IMR-90 (cell line): Measurements from ENCODE around the gene NADSYN1. TPM values are rescaled to one million over a fixed set of nuclear protein-coding genes. Genes with fewer than 3 reads are reported as not detected.

Source experiments
- ATAC-seq: fragments of 200-7000 bp; cut with Tn5 transposase; 2 replicates; pipeline ENCODE4 v1.9.1; 2020; ENCODE audit warnings: low read depth, mild to moderate bottlenecking, moderate library complexity
- BruUV-seq: library from RNA; stranded (reverse); fragments of 400-500 nt; replicated peaks from 2 replicates; lab custom pipeline; 2021; lab: Mats Ljungman, UMichigan
- CTCF ChIA-PET: fragments of 300-600 bp; formaldehyde crosslinking; extraction: SDS; loops from one replicate; lab custom pipeline; 2021; ENCODE audit warnings: antibody characterized with exemption; lab: Yijun Ruan, JAX
- POLR2A ChIA-PET: fragments of 300-600 bp; sonication (Branson Sonifier 250); formaldehyde crosslinking; loops from one replicate; lab custom pipeline; 2022; ENCODE audit warnings: antibody characterized with exemption; ENCODE audit not compliant: unreplicated experiment; lab: Charles Lee
- DNase-seq: peaks from one replicate; pipeline ENCODE4 v3.0.0; 2013
- H2AFZ ChIP-seq: replicated peaks from 2 replicates; pipeline ENCODE3; 2013; ENCODE audit warnings: low read length, mild to moderate bottlenecking; ENCODE audit not compliant: poor library complexity
- H2AK5ac ChIP-seq: 2 replicates; pipeline ENCODE4 v1.6.1; 2013; ENCODE audit warnings: low read depth, low read length, inconsistent platforms
- H2AK9ac ChIP-seq: replicated peaks from 2 replicates; pipeline ENCODE3; 2013; ENCODE audit warnings: mild to moderate bottlenecking, low read depth, low read length, moderate library complexity; ENCODE audit not compliant: poor library complexity
- H2BK120ac ChIP-seq: 2 replicates; pipeline ENCODE4 v1.6.1; 2013; ENCODE audit warnings: low read depth, low read length, inconsistent platforms
- H2BK15ac ChIP-seq: 3 replicates; pipeline ENCODE4 v1.6.1; 2013; ENCODE audit warnings: low read depth, low read length, inconsistent platforms
- H2BK20ac ChIP-seq: 2 replicates; pipeline ENCODE4 v1.6.1; 2013; ENCODE audit warnings: low read depth, mild to moderate bottlenecking, inconsistent platforms, low read length, moderate library complexity
- H2BK5ac ChIP-seq: 2 replicates; pipeline ENCODE4 v1.6.1; 2013; ENCODE audit warnings: mild to moderate bottlenecking, low read depth, low read length, inconsistent platforms; ENCODE audit not compliant: poor library complexity, severe bottlenecking
- H3K14ac ChIP-seq: replicated peaks from 2 replicates; pipeline ENCODE4 v1.6.1; 2013; ENCODE audit warnings: low read depth, low read length, inconsistent platforms
- H3K18ac ChIP-seq: 2 replicates; pipeline ENCODE4 v1.6.1; 2013; ENCODE audit warnings: low read depth, low read length, control low read depth
- H3K23ac ChIP-seq: 2 replicates; pipeline ENCODE4 v1.6.1; 2013; ENCODE audit warnings: low read depth, low read length, inconsistent platforms
- H3K27ac ChIP-seq: 2 replicates; pipeline ENCODE4 v1.5.1; 2013; ENCODE audit warnings: mild to moderate bottlenecking, control low read depth, low read length; ENCODE audit not compliant: insufficient read depth
- H3K27me3 ChIP-seq: 2 replicates; pipeline ENCODE4 v1.6.1; 2013; ENCODE audit warnings: low read length; ENCODE audit not compliant: control insufficient read depth, insufficient read depth
- H3K36me3 ChIP-seq: 2 replicates; pipeline ENCODE4 v1.6.1; 2013; ENCODE audit warnings: low read length, mixed read lengths; ENCODE audit not compliant: control insufficient read depth, insufficient read depth
- H3K4ac ChIP-seq: 2 replicates; pipeline ENCODE4 v1.6.1; 2013; ENCODE audit warnings: low read depth, low read length, inconsistent platforms
- H3K4me1 ChIP-seq: 2 replicates; pipeline ENCODE4 v1.6.1; 2013; ENCODE audit warnings: low read length, mixed read lengths; ENCODE audit not compliant: control insufficient read depth, insufficient read depth
- H3K4me2 ChIP-seq: 2 replicates; pipeline ENCODE4 v1.6.1; 2013; ENCODE audit warnings: low read depth, mild to moderate bottlenecking, control low read depth, low read length, moderate library complexity
- H3K4me3 ChIP-seq: 2 replicates; pipeline ENCODE4 v1.5.1; 2013; ENCODE audit warnings: low read depth, mild to moderate bottlenecking, control low read depth, low read length, moderate library complexity; ENCODE audit not compliant: insufficient read depth
- H3K56ac ChIP-seq: 2 replicates; pipeline ENCODE4 v1.6.1; 2013; ENCODE audit warnings: low read length, inconsistent platforms; ENCODE audit not compliant: insufficient read depth; ENCODE audit errors: extremely low read depth
- H3K79me1 ChIP-seq, 2 experiments: 2 replicates each; pipeline ENCODE4 v1.6.1; 2013; ENCODE audit warnings: low read length in 2 of 2, inconsistent platforms in 1 of 2, low read depth in 1 of 2
- H3K9ac ChIP-seq: 2 replicates; pipeline ENCODE4 v1.6.1; 2013; ENCODE audit warnings: low read depth, low read length, control low read depth
- H3K9me1 ChIP-seq: 2 replicates; pipeline ENCODE4 v1.6.1; 2013; ENCODE audit warnings: low read length, inconsistent platforms; ENCODE audit not compliant: insufficient read depth
- H3K9me3 ChIP-seq: 2 replicates; pipeline ENCODE4 v1.6.1; 2013; ENCODE audit warnings: low read length; ENCODE audit not compliant: control insufficient read depth, insufficient read depth
- H4K20me1 ChIP-seq: 2 replicates; pipeline ENCODE4 v1.6.1; 2013; ENCODE audit warnings: low read length, inconsistent platforms; ENCODE audit not compliant: insufficient read depth
- H4K5ac ChIP-seq: 2 replicates; pipeline ENCODE4 v1.6.1; 2013; ENCODE audit warnings: mild to moderate bottlenecking, low read depth, low read length, control low read depth
- H4K8ac ChIP-seq, 2 experiments: 2 replicates each; pipeline ENCODE4 v1.6.1; 2013; ENCODE audit warnings: low read depth in 2 of 2, low read length in 2 of 2, control low read depth in 1 of 2, inconsistent platforms in 1 of 2
- H4K91ac ChIP-seq: 2 replicates; pipeline ENCODE4 v1.6.1; 2013; ENCODE audit warnings: low read depth, low read length, inconsistent platforms; ENCODE audit not compliant: insufficient read depth
- BHLHE40 ChIP-seq: fragments of 150-350 bp; IDR thresholded peaks from 2 replicates; pipeline ENCODE4 v1.6.1; 2016; ENCODE audit warnings: mild to moderate bottlenecking, low read depth, low read length
- CEBPB ChIP-seq: IDR thresholded peaks from 2 replicates; pipeline ENCODE4 v1.6.1; 2012; ENCODE audit warnings: low read depth, low read length, improper control_type of control experiment
- POLR2A ChIP-seq: IDR thresholded peaks from 2 replicates; pipeline ENCODE4 v1.6.1; 2012; ENCODE audit warnings: mild to moderate bottlenecking, low read depth, low read length
- WGBS, 2 experiments: methylation state at CpG; one replicate each; pipeline versions ENCODE4 v1.1.5 to v1.1.7; 2013; ENCODE audit warnings: missing lambda C conversion rate in 2 of 2; ENCODE audit not compliant: insufficient read length in 1 of 2; ENCODE audit errors: extremely low coverage in 2 of 2; 5-methylcytosine and 5-hydroxymethylcytosine counted together
- dilution Hi-C: fragments of 300-500 bp; cut with HindIII; formaldehyde crosslinking; loops from one replicate; pipeline ENCODE4 v1.14.3; 2018; ENCODE audit warnings: low sequenced_read_pairs; ENCODE audit not compliant: unreplicated experiment
- in situ Hi-C: fragments of 300-500 bp; cut with MboI; formaldehyde crosslinking; loops from 3 replicates; pipeline ENCODE4 v1.14.3; 2019; ENCODE audit warnings: low sequenced_read_pairs, inconsistent platforms, mixed read lengths
- intact Hi-C: fragments of 100-400 bp; cut with micrococcal nuclease; formaldehyde crosslinking; loops from 2 replicates; pipeline ENCODE4 v1.10.0; 2022
- polyA plus RNA-seq, 3 experiments: library from polyadenylated mRNA; depleted of rRNA; stranded (reverse); fragments of >200 nt; gene quantifications; 2 replicates each; pipeline ENCODE4 v1.2.3, GENCODE V29; 2012; ENCODE audit warnings: low replicate concordance in 1 of 3
- total RNA-seq: library from RNA; depleted of rRNA; stranded (reverse); fragments of >200 nt; gene quantifications from 2 replicates; pipeline ENCODE4 v1.2.3, GENCODE V29; 2012
- TF ChIP-seq, protein P1 (sequence below): fragments of 150-350 bp; IDR thresholded peaks from 2 replicates; pipeline ENCODE4 v1.6.1; 2017; ENCODE audit warnings: mild to moderate bottlenecking, antibody characterized with exemption, low read length, low read depth

The NADSYN1 gene
- total and polyA plus RNA-seq, 2 of the 4 experiments (the other 2 are of a cell fraction): 69.5 to 70.4 TPM

DNA sequence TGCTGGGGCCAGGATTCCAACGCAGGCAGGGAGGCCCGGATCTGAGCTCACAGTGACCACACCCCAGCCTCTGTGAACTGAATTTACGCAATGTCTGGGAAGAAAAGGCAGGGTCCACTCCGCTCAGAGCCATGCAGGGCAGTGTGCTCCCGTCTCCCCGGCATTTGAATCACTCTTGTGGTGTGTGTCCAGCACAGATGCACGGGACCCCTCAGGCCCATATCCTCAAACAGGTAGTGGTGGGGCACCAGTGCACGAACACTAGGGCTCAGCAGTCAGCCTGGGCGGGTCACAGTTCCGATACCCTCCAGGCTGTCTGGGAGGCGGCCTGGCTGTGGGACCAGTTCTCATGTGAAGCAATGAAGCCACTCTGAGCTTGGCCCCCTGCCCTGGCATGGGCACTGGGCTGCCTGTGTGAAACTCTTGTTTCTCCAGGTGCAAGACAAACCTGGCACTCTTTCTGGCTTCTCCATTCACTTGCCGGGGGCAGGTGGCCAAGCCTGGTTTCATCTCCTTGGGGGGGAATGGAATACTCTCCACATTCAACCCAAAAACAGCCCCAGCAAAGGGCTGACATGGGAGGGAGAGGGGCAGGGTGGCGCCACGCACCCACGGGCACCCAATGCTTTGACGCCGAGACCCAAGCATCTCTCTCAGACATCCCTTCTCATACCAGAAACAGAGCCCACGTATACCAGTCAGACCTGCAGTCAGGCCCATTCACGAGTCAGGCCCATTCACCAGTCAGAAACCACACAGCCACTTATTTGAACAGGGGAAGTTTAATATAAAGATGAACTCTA is 19.2 kb upstream of the NADSYN1 start:
- TF ChIP-seq POLR2A: no peak
- TF ChIP-seq, protein P1, sequence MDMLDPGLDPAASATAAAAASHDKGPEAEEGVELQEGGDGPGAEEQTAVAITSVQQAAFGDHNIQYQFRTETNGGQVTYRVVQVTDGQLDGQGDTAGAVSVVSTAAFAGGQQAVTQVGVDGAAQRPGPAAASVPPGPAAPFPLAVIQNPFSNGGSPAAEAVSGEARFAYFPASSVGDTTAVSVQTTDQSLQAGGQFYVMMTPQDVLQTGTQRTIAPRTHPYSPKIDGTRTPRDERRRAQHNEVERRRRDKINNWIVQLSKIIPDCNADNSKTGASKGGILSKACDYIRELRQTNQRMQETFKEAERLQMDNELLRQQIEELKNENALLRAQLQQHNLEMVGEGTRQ: no peak
- TF ChIP-seq BHLHE40: no peak
- TF ChIP-seq CEBPB: peak; percentile 56
- DNase-seq (no peak), ATAC-seq (peak; percentile 60)
- Histone ChIP-seq H2AK9ac (no peak overlapping the region), H3K4me3 (no peak overlapping the region), H3K36me3 (peaks cover 8% of the 10 kb centered on the region), H3K4ac (no peak overlapping the region), H4K20me1 (no peaks in the 10 kb centered on the region; the same call in 1 of the 2 replicates), H3K4me2 (no peak overlapping the region), H4K5ac (no peak overlapping the region), H3K9me3 (no peaks in the 10 kb centered on the region), H3K18ac (no peak overlapping the region), H2BK120ac (no peak overlapping the region), H3K27me3 (peaks cover 3% of the 10 kb centered on the region; the same call in 1 of the 2 replicates), H2BK20ac (no peak overlapping the region), H3K9me1 (no peaks in the 10 kb centered on the region), H3K14ac (no peak overlapping the region), H3K27ac (no peak overlapping the region), H3K79me1 (no peaks in the 10 kb centered on the region), H3K9ac (no peak overlapping the region), H2AK5ac (no peak overlapping the region), H3K23ac (no peak overlapping the region), H2BK15ac (no peak overlapping the region), H2BK5ac (no peak overlapping the region), H4K91ac (no peak overlapping the region), H3K56ac (no peak overlapping the region), H4K8ac (no peak overlapping the region), H2AFZ (peak overlapping the region; percentile 32), H3K4me1 (no peaks in the 10 kb centered on the region)
- intact Hi-C loops: no loop called here
- in situ Hi-C loops: no loop called here
- no TSS peak for BruUV-seq
- 73% methylated on average over 7 of the region's 19 CpGs; no CpG with 5 or more reads in 1 of the 2 experiments for WGBS, 2 experiments
- dilution Hi-C loops: no loop called here
- ChIA-PET POLR2A (interaction anchor here (0.6 kb wide), 1 partner anchor 19 kb away, joined by 8 read pairs; the partner anchor contains the start of gene NADSYN1), CTCF (no interaction called here)
